Measurements from ENCODE around the gene GPER1. TPM values are rescaled to one million over a fixed set of nuclear protein-coding genes. Genes with fewer than 3 reads are reported as not detected.

The GPER1 gene
- total RNA-seq, 1 donor from 2014 or later, result 11.1 TPM

DNA sequence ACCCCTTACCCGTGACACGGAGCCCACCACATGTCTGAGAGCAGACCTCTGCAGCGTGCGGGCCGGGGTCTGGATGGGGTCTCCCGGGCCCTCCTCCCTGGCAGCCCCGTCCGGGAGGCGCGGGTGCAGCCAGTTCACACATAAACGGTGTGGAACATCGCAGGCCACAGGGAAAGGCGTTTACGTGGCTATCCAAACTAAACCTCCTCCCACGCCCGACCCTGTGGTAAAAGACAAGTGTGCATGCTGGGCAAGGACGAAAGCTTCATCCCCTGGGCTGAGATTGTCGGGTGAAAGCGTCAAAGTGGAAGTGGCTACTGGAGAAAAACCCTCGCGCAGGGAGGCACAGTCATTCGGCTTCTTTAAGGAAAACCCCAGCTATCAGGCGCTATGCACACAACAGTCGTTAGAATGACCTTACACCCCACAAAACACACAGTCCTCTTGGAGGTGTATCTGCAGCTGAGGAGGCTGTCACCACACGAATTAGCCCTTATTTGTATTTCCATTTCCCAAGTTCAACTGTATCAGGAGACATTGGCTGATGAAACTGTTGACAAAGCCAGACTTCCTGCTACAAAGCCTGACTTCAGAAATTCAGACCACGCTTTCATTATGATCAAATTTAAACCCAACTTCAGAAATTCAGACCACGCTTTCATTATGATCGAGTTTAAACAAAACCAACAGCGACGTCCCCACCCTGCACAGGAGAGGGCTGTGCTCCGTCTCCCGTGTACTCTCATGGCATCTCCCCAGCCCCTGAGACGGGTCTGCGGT is 15.3 kb downstream of the GPER1 start:
- no peak overlapping the region for H3K27ac ChIP-seq
- no peaks in the 10 kb centered on the region for H3K36me3 ChIP-seq
- no peaks in the 10 kb centered on the region for H3K9me3 ChIP-seq
- no peaks in the 10 kb centered on the region for H3K27me3 ChIP-seq
- ATAC-seq (no peak), DNase-seq (no peak)
- H3K4me1 ChIP-seq, result no peaks in the 10 kb centered on the region
- intact Hi-C loops (cut with DNase I), result no loop called here
- TF ChIP-seq, protein P1, sequence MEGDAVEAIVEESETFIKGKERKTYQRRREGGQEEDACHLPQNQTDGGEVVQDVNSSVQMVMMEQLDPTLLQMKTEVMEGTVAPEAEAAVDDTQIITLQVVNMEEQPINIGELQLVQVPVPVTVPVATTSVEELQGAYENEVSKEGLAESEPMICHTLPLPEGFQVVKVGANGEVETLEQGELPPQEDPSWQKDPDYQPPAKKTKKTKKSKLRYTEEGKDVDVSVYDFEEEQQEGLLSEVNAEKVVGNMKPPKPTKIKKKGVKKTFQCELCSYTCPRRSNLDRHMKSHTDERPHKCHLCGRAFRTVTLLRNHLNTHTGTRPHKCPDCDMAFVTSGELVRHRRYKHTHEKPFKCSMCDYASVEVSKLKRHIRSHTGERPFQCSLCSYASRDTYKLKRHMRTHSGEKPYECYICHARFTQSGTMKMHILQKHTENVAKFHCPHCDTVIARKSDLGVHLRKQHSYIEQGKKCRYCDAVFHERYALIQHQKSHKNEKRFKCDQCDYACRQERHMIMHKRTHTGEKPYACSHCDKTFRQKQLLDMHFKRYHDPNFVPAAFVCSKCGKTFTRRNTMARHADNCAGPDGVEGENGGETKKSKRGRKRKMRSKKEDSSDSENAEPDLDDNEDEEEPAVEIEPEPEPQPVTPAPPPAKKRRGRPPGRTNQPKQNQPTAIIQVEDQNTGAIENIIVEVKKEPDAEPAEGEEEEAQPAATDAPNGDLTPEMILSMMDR (IDR thresholded peaks at IDR 0.05), result no peak
- no peak overlapping the region for H3K4me3 ChIP-seq

DNA sequence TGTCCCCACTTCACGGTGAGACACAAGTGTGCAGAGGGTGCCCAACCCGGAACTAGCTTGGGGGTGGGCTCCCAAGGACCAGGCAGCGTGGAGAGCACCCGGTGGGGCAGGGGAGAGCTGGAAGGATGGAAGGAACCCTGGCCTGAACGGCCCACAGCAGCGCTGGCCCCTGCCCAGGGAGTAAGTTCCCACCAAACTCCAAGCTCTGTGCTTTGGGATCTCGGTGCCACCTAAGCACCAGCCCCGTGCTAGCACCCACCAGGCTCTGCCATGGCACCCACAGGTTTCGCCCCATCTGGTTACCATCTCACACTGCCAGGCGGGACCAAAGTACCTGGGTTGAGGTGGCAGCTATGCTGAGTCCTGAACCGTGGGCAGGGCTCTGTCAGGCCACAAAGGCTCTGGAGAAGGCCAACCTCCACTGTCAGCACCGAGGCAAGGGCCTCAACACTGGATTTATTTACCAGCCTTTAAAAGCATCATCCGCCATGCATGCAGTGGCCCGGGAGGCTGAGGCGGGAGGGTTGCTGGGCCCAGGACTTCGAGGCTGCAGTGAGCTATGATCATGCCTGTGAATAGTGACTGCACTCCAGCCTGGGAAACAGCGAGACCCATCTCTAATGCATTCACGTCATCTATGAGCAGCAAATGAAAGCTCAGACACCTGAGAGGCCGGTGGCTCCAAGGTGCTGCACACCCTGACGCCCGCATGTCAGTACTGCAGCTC is 16.0 kb downstream of the GPER1 start:
- DNase-seq (no peak), ATAC-seq (no peak)
- TF ChIP-seq, protein P1 (IDR thresholded peaks at IDR 0.05), result no peak
- no peaks in the 10 kb centered on the region for H3K36me3 ChIP-seq
- H3K27me3 ChIP-seq, result no peaks in the 10 kb centered on the region
- H3K4me1 ChIP-seq, result no peaks in the 10 kb centered on the region
- intact Hi-C loops (cut with DNase I), result no loop called here
- no peaks in the 10 kb centered on the region for H3K9me3 ChIP-seq
- H3K27ac ChIP-seq, result no peak overlapping the region
- H3K4me3 ChIP-seq, result no peak overlapping the region

DNA sequence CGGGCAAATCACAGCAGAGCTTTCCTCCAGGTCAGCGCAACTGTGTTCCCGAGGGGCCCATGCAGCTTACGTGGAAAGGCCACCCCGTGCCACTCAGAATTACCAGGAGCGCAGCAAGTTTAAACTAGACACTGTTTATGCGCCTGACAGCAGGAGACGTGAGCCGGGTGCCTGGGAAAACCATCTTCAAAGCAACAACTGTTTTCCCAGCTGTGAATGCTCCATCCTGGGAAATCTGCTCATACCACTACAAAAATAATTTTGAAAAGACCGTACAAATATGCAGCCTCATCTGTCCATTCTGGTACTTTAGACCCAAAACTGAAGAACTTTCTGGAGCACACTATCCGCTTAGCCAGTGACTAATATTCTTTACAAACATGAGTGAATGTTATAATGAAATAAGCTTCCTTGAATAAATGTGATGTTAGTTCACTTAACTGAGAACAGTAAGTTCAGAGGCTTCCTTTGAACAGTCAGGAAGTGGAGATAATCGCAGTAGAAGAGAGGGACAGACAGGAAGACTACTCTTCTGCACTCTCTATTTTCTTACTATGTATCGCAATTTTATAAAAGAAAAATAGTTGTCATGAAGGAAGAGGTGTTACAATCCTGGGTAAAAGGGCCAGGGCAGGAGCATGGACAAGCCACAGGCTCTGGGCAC is 16.7 kb downstream of the GPER1 start:
- intact Hi-C loops (cut with DNase I), result no loop called here
- Histone ChIP-seq H3K4me1 (no peaks in the 10 kb centered on the region), H3K9me3 (no peaks in the 10 kb centered on the region), H3K36me3 (no peaks in the 10 kb centered on the region), H3K27me3 (no peaks in the 10 kb centered on the region), H3K4me3 (no peak overlapping the region), H3K27ac (no peak overlapping the region)
- TF ChIP-seq, protein P1 (IDR thresholded peaks at IDR 0.05), result no peak
- DNase-seq (no peak), ATAC-seq (no peak)

DNA sequence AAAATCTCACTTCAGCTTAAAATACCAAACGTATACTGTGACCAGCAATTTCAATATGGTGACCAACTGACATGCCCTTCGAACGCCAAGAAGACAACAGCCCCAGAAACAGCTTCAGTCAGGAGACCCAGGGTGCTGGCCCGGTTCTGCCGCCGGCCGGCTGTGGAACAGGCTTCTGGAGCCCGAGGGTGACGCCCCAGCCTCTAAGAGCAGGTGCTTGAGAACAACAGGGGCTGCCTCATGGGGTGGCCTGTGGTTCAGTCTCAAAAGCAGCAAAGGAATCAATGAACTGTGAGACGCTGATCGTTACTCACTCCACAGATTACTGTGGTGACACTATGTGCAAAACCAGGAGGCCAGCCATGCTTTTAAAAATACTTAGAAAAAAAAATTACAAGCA is 17.3 kb downstream of the GPER1 start:
- Histone ChIP-seq H3K4me1 (no peaks in the 10 kb centered on the region), H3K4me3 (no peak overlapping the region), H3K9me3 (no peaks in the 10 kb centered on the region), H3K27ac (no peak overlapping the region), H3K36me3 (no peaks in the 10 kb centered on the region), H3K27me3 (no peaks in the 10 kb centered on the region)
- intact Hi-C loops (cut with DNase I), result no loop called here
- TF ChIP-seq, protein P1 (IDR thresholded peaks at IDR 0.05), result no peak
- ATAC-seq, result no peak
- DNase-seq, result no peak

DNA sequence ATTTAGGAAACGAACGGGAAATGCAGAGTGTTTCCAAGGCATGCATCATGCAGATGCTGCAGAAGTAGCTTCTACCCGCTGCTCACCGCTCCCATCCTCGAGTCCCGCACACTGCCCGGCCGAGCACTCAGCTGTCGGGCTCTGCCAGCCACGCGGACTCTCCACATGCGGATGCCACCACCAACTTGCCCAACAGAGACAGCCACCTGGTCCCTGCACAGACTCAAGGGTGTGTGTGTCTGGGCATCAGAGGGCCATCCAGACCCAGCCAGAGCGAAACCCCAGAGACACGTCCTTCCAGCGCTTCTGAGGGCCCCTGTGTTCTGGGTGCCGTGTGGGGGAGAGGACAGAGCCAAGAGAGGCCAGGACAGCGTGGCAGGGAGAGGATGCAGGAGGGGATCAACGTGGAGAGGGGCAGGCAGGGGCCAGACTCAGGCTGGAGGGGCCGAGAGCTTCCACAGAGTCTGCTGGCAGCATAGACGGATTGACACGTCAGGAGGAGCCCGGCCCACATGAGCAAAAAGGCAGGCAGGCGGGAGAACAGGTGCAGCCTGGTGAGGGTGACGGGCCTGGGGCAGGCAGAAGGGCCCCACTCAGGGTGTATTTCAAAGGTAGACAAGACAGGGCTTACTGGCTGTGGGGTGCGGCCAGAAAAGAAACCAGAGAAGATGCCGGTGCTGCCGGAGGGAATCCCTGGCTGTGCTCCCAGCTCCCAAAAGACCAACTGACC is 18.3 kb downstream of the GPER1 start:
- intact Hi-C loops (cut with DNase I), result no loop called here
- ATAC-seq, result no peak
- Histone ChIP-seq H3K36me3 (no peaks in the 10 kb centered on the region), H3K27me3 (no peaks in the 10 kb centered on the region), H3K4me1 (no peaks in the 10 kb centered on the region), H3K4me3 (no peak overlapping the region), H3K27ac (no peak overlapping the region), H3K9me3 (no peaks in the 10 kb centered on the region)
- no peak for DNase-seq
- TF ChIP-seq, protein P1 (IDR thresholded peaks at IDR 0.05), result no peak

Data from upper lobe of right lung (tissue), 1 donor.